22Rv1 (cell line): ENCODE results near the gene SLC9A9.

Experiments used
- H3K27ac ChIP-seq: fragments of 450-650 bp; 2 replicates; pipeline ENCODE4 v1.5.1; 2017
- ZFX ChIP-seq: fragments of 450-650 bp; IDR thresholded peaks from 2 replicates; pipeline ENCODE4 v1.6.1; 2017; ENCODE audit warnings: antibody characterized with exemption, borderline replicate concordance
- TF ChIP-seq, protein P1 (sequence below): fragments of 450-650 bp; IDR thresholded peaks from 2 replicates; pipeline ENCODE4 v1.5.1; 2017; ENCODE audit warnings: mild to moderate bottlenecking

The SLC9A9 gene

DNA sequence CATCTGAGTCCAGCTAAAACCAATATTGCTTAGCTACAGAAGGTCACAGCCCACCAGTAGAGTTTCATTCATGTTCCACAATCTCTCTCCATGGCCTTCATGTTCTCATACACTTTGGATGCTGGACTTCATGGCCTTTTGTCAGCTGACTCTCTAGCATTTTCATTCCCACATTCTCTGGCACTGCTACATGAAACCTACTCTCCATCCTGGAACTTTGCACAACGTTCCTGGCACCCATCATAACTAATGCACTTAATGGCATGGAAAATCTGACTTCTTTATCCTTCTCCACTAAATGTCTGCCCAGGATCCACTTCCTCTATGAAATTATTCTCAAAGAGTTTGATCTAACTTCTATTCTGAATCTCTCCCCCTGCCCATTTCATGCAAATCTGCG is 56.9 kb downstream of the SLC9A9 start:
- TF ChIP-seq, protein P1, sequence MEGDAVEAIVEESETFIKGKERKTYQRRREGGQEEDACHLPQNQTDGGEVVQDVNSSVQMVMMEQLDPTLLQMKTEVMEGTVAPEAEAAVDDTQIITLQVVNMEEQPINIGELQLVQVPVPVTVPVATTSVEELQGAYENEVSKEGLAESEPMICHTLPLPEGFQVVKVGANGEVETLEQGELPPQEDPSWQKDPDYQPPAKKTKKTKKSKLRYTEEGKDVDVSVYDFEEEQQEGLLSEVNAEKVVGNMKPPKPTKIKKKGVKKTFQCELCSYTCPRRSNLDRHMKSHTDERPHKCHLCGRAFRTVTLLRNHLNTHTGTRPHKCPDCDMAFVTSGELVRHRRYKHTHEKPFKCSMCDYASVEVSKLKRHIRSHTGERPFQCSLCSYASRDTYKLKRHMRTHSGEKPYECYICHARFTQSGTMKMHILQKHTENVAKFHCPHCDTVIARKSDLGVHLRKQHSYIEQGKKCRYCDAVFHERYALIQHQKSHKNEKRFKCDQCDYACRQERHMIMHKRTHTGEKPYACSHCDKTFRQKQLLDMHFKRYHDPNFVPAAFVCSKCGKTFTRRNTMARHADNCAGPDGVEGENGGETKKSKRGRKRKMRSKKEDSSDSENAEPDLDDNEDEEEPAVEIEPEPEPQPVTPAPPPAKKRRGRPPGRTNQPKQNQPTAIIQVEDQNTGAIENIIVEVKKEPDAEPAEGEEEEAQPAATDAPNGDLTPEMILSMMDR: no peak
- no peak for TF ChIP-seq ZFX
- no peak overlapping the region for H3K27ac ChIP-seq

DNA sequence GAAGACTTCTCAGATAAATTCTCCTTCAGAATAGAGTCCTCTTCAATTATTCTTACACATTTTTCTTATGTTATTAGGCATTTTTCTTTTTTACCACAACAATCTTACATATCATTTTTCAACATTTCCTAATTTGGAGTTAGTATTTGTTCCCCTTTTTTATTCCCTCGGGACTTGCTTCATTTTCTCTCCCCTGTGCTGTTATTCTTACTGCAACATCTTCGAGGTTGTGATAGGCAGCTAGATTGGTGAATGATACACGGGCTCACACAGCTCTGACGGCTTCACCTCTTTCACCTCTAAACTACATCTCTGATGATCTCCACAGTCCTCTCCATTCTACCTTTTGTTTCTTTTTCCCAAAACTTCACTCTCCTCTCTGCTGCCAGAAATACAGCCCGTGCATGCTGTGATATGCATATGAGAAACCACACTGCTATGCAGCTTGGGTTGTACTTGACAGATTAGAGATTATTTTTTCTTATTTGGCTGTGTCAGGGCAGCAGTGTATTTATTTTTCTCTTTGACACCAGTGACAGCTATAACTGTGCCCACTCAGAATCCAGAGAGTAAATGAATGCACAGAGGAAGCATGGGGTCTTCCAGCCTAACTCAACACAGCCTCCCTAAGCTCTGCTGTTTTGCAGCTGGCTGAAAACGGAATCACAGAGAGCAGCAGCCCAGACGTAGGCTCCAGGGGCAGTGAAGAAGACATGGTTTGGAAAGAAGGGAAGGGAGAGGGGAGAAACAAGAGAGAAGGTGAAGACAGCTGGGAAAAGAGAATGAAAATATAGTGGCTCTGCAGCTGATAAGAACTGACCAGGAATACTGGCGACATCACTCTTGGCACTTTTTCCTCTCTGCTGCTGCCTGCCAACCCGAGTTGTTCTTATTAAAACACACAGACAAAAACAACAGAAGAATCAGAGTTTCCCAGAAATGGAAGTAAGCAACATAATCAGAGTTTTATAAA is 61.8 kb downstream of the SLC9A9 start:
- TF ChIP-seq ZFX: no peak
- TF ChIP-seq, protein P1: no peak

DNA sequence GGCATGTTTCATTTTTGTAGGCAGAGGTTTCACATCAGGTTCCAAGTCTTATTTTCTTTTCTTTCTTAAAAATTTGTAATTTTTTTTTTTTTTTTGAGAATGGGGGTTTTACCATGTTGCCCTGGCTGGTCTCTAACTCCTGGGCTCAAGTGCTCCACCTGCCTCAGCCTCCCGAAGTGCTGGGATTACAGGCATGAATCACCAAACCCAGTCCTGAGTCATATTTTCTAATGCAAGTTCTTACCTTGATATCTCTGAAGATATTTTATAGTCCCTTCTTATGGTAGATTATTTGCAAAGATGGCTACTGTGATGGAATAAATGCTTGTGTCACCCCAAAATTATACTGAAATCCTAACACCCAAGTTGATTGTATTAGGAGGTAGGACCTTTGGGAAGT is 63.8 kb downstream of the SLC9A9 start:
- no peak overlapping the region for H3K27ac ChIP-seq
- no peak for TF ChIP-seq ZFX
- TF ChIP-seq, protein P1: no peak

More for the DNA sequence above, 61.8 kb downstream of the SLC9A9 start:
- H3K27ac ChIP-seq: no peak overlapping the region

DNA sequence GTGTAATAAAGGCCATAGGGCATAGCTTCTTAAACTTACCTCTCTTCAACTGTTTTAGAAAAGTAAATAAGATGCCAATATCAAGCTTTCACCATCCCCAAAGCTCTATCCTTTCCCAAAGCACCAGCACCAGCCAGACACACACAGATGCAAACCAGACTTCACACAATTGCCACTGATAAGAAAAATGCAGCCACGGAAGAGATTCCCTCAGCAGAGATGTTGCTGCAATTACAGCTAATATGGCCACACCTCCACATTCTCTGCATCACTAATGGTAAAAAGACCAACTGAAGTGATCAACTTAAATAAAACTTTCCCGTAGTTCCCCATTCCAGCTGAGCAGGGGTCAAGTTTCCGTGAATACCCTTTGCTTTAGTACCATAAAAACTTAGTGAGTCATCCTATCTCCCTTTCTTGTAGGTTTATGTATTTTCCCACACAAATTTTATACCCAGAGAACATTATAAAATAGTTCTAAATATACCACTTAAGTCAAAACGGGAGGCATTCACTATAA is 64.4 kb downstream of the SLC9A9 start:
- no peak for TF ChIP-seq ZFX
- TF ChIP-seq, protein P1: no peak
- no peak overlapping the region for H3K27ac ChIP-seq

DNA sequence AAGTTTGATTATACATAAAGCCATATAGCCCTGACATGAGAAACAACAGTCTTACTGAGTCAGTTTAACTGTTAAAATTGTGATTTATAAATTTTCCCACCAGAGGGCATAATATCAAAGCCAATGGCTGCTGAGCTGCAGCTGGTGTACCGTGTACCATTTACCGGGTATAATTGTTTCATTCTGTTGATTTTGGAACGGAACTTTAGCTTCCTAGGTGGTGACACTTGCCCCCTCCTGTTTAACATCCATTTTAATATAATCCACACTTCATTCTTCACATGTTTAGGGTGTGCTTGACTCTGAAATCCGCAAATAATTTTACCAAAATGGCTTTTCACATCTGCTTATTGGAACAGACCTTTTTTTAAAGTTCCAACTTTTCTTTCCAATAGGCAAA is 72.8 kb downstream of the SLC9A9 start:
- H3K27ac ChIP-seq: no peak overlapping the region
- TF ChIP-seq ZFX: no peak
- TF ChIP-seq, protein P1: peak; percentile 86

DNA sequence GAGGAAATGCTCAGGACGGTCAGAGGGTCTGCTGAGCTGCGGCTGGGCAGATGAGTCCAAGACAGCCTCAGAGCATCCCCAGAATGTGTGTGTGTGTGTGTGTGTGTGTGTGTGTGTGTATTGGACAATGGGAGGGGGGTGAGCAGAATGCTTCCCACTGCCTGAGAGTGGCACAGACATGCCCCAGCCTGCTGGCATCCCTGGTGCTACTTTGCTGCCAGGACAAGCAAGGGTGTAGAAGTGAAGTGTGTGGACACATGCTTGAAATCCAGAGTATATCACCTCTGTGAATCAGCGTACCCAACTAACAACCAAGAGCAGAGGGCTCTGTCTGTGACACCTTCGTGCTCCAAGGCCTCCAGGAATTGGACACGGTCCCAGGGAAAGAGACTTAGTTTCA is 76.3 kb downstream of the SLC9A9 start:
- no peak overlapping the region for H3K27ac ChIP-seq
- TF ChIP-seq ZFX: no peak
- TF ChIP-seq, protein P1: no peak

DNA sequence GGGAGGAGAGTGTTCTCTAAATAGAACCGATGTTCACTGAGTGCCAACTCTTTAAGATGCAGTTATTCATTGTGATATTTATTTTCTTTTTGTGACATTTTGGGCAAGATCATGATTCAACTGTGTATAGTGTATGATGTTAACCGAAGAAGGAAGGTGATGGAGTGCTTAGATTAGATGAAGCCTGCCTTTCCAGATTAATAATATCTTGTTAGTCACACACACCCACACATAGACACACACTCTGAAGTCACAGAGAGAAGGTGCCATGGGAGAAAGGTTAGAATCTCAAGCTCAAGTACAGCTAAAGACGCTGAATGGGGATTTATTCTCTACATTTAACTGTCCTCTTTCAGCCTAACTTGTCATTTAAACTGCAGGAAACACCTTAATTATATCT is 77.0 kb downstream of the SLC9A9 start:
- no peak for TF ChIP-seq ZFX
- TF ChIP-seq, protein P1: no peak
- no peak overlapping the region for H3K27ac ChIP-seq
